ENCODE measurements around the gene FNDC5.

- TF ChIP-seq, protein P1, sequence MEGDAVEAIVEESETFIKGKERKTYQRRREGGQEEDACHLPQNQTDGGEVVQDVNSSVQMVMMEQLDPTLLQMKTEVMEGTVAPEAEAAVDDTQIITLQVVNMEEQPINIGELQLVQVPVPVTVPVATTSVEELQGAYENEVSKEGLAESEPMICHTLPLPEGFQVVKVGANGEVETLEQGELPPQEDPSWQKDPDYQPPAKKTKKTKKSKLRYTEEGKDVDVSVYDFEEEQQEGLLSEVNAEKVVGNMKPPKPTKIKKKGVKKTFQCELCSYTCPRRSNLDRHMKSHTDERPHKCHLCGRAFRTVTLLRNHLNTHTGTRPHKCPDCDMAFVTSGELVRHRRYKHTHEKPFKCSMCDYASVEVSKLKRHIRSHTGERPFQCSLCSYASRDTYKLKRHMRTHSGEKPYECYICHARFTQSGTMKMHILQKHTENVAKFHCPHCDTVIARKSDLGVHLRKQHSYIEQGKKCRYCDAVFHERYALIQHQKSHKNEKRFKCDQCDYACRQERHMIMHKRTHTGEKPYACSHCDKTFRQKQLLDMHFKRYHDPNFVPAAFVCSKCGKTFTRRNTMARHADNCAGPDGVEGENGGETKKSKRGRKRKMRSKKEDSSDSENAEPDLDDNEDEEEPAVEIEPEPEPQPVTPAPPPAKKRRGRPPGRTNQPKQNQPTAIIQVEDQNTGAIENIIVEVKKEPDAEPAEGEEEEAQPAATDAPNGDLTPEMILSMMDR (IDR thresholded peaks at IDR 0.05 in 2 of 3, conservative IDR thresholded peaks at IDR 0.05 in 1 of 3; ENCODE audit: control insufficient read depth in 2 of 3, extremely low read depth in 1 of 3, insufficient read depth in 1 of 3, low read depth in 3 of 3, low read length in 3 of 3): no peak
- TF ChIP-seq NFYA (IDR thresholded peaks at IDR 0.05; ENCODE audit: borderline replicate concordance, low read depth, low read length): no peak
- no peak for TF ChIP-seq EZH2 (IDR thresholded peaks at IDR 0.05; ENCODE audit: borderline replicate concordance, control insufficient read depth, low read depth, low read length)
- TF ChIP-seq NFIC (IDR thresholded peaks at IDR 0.05; ENCODE audit: low read depth, low read length): no peak
- TF ChIP-seq POLR2AphosphoS5 (IDR thresholded peaks at IDR 0.05; ENCODE audit: low read length): no peak
- no peak for TF ChIP-seq E2F8 (IDR thresholded peaks at IDR 0.05; ENCODE audit: low read depth, partially characterized antibody)
- TF ChIP-seq SRF (IDR thresholded peaks at IDR 0.05; ENCODE audit: low read depth in 2 of 2, low read length in 2 of 2): no peak
- TF ChIP-seq MEF2B (IDR thresholded peaks at IDR 0.05; ENCODE audit: partially characterized antibody, poor library complexity, severe bottlenecking): no peak
- TF ChIP-seq YY1 (IDR thresholded peaks at IDR 0.05; ENCODE audit: low read depth, low read length): no peak
- TF ChIP-seq RAD21 (IDR thresholded peaks at IDR 0.05; ENCODE audit: insufficient read depth, low read depth, low read length): no peak
- no peak for TF ChIP-seq KAT2A (conservative IDR thresholded peaks at IDR 0.05; ENCODE audit: control insufficient read depth, low read depth, low read length)
Measured at GRCh38 chr1:32863881-32864245, 6.8 kb downstream of the FNDC5 start.

Measured in GM12878 (cell line).